WTC11 (cell line): ENCODE measurements around the gene GRM7.

Source experiments
- CREM ChIP-seq: sonication (generic); formaldehyde crosslinking; IDR thresholded peaks from 2 replicates; pipeline ENCODE4 v1.8.1; 2022; ENCODE audit warnings: mild to moderate bottlenecking, missing genetic modification reagents, moderate library complexity
- GABPB1 ChIP-seq: sonication (generic); formaldehyde crosslinking; IDR thresholded peaks from 2 replicates; pipeline ENCODE4 v1.8.1; 2023; ENCODE audit warnings: mild to moderate bottlenecking, missing genetic modification reagents
- HMGA2 ChIP-seq: fragments of 250-450 bp; sonication (Bioruptor Pico); IDR thresholded peaks from 2 replicates; pipeline ENCODE4 v1.4.0; 2021; ENCODE audit warnings: mild to moderate bottlenecking, moderate library complexity
- TF ChIP-seq, protein P1 (sequence below): fragments of 200-600 bp; IDR thresholded peaks from 2 replicates; pipeline ENCODE4 v1.8.0; 2022; ENCODE audit warnings: antibody characterized with exemption

DNA sequence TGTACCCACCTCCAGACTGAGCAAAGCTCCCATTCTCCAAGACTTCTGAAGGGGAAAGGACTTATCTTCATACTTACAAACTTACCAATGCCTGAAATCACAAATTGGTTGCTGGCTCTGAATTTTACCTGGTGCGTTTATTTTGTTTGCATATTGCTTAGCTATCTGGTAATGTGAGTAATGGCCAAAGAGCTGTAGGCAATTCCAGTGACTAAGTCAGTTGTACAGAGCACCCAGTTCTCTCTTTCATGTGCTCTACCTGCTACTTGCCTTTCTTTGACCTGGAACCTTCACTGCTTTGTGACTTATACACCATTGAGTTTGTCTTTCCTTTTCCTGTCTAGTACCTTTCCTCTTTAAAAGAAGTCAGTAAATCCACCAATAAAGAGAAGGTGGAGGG, 884.8 kb downstream of the GRM7 start:
- TF ChIP-seq, protein P1, sequence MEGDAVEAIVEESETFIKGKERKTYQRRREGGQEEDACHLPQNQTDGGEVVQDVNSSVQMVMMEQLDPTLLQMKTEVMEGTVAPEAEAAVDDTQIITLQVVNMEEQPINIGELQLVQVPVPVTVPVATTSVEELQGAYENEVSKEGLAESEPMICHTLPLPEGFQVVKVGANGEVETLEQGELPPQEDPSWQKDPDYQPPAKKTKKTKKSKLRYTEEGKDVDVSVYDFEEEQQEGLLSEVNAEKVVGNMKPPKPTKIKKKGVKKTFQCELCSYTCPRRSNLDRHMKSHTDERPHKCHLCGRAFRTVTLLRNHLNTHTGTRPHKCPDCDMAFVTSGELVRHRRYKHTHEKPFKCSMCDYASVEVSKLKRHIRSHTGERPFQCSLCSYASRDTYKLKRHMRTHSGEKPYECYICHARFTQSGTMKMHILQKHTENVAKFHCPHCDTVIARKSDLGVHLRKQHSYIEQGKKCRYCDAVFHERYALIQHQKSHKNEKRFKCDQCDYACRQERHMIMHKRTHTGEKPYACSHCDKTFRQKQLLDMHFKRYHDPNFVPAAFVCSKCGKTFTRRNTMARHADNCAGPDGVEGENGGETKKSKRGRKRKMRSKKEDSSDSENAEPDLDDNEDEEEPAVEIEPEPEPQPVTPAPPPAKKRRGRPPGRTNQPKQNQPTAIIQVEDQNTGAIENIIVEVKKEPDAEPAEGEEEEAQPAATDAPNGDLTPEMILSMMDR: no peak
- TF ChIP-seq GABPB1 (CRISPR knock-in tag) (no peak), HMGA2 (no peak), CREM (CRISPR knock-in tag) (no peak)
